ENCODE results near the gene SYT14. TPM values are rescaled to one million over a fixed set of nuclear protein-coding genes. Genes with fewer than 3 reads are reported as not detected.

The SYT14 gene
- polyA plus RNA-seq, 1 donor (not counting 4 experiments of a cell fraction or from before 2014, with no cell fraction given) = 8.3 TPM

- no peaks in the 10 kb centered on the region for H3K27me3 ChIP-seq (ENCODE audit: control insufficient read depth, extremely low read depth, insufficient read depth, low read length)
- H3K9me1 ChIP-seq (ENCODE audit: control insufficient read depth, extremely low read depth, insufficient read depth, low read length) = no peaks in the 10 kb centered on the region
- no peak overlapping the region for H3K4me3 ChIP-seq (ENCODE audit: control insufficient read depth in 2 of 3, extremely low read depth in 1 of 3, insufficient read depth in 2 of 3, low read depth in 1 of 3, low read length in 3 of 3)
- no peak for FAIRE-seq
- H3K4me2 ChIP-seq (ENCODE audit: control insufficient read depth, extremely low read depth, insufficient read depth, low read depth, low read length) = no peak overlapping the region
- no peak for DNase-seq (ENCODE audit: low read depth, low spot score)
- no peaks in the 10 kb centered on the region for H3K79me2 ChIP-seq (ENCODE audit: control insufficient read depth, insufficient read depth, low read length)
- H3K9me3 ChIP-seq (ENCODE audit: control insufficient read depth, low read depth, low read length) = no peaks in the 10 kb centered on the region
- no peaks in the 10 kb centered on the region for H3K4me1 ChIP-seq (ENCODE audit: control insufficient read depth, extremely low read depth, insufficient read depth, low read length)
- no peaks in the 10 kb centered on the region for H3K36me3 ChIP-seq (ENCODE audit: control insufficient read depth in 2 of 2, extremely low read depth in 1 of 2, insufficient read depth in 2 of 2, low read length in 2 of 2)
- no peak for TF ChIP-seq EZH2 (IDR thresholded peaks at IDR 0.05; ENCODE audit: low read length)
- TF ChIP-seq, protein P1, sequence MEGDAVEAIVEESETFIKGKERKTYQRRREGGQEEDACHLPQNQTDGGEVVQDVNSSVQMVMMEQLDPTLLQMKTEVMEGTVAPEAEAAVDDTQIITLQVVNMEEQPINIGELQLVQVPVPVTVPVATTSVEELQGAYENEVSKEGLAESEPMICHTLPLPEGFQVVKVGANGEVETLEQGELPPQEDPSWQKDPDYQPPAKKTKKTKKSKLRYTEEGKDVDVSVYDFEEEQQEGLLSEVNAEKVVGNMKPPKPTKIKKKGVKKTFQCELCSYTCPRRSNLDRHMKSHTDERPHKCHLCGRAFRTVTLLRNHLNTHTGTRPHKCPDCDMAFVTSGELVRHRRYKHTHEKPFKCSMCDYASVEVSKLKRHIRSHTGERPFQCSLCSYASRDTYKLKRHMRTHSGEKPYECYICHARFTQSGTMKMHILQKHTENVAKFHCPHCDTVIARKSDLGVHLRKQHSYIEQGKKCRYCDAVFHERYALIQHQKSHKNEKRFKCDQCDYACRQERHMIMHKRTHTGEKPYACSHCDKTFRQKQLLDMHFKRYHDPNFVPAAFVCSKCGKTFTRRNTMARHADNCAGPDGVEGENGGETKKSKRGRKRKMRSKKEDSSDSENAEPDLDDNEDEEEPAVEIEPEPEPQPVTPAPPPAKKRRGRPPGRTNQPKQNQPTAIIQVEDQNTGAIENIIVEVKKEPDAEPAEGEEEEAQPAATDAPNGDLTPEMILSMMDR (optimal IDR thresholded peaks at IDR 0.05 in 1 of 3, IDR thresholded peaks at IDR 0.05 in 1 of 3, conservative IDR thresholded peaks at IDR 0.05 in 1 of 3; ENCODE audit: extremely low read depth in 1 of 3, insufficient read depth in 2 of 3, low read length in 3 of 3) = no peak
- peak overlapping the region; percentile 36 for H2AFZ ChIP-seq (ENCODE audit: control insufficient read depth, low read length)
- dilution Hi-C loops (cut with MboI; ENCODE audit: extremely low pct_ligation_motif_present, low sequenced_read_pairs) = no loop called here
- H4K20me1 ChIP-seq (ENCODE audit: control insufficient read depth, extremely low read depth, insufficient read depth, low read length) = no peaks in the 10 kb centered on the region
- no peak overlapping the region for H3K27ac ChIP-seq (ENCODE audit: control insufficient read depth, insufficient read depth, low read length)
- no peak overlapping the region for H3K9ac ChIP-seq (ENCODE audit: control insufficient read depth, extremely low read depth, insufficient read depth, low read length)
These were observed 63.7 kb downstream of the SYT14 start for GRCh38 chr1:210001751-210002150.

DNA sequence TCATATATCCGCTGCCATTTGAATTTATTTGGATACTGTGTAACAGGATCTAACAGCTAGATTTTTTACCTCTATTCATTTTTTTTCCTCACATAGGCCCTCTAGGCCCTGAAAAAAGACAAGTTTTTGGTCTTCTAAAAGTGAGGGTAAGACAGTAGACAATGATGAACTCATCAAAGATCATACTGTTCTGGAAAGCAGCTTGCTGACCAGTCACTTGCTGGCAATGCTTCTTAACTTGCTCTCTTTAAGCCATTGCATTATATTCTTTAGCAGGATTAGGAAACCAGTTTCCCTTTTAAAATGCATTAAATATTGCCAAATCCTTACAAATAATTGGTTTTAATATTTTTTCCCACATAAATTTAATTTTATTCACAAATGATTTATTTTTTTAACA, 65.5 kb downstream of the SYT14 start:
- dilution Hi-C loops (cut with MboI; ENCODE audit: extremely low pct_ligation_motif_present, low sequenced_read_pairs) = no loop called here
- no peaks in the 10 kb centered on the region for H3K9me3 ChIP-seq (ENCODE audit: control insufficient read depth, low read depth, low read length)
- H3K4me3 ChIP-seq (ENCODE audit: control insufficient read depth in 2 of 3, extremely low read depth in 1 of 3, insufficient read depth in 2 of 3, low read depth in 1 of 3, low read length in 3 of 3) = no peak overlapping the region

More for the DNA sequence above, 65.5 kb downstream of the SYT14 start:
- no peaks in the 10 kb centered on the region for H3K79me2 ChIP-seq (ENCODE audit: control insufficient read depth, insufficient read depth, low read length)
- H3K27ac ChIP-seq (ENCODE audit: control insufficient read depth, insufficient read depth, low read length) = no peak overlapping the region
- no peak for FAIRE-seq
- no peak overlapping the region for H3K4me2 ChIP-seq (ENCODE audit: control insufficient read depth, extremely low read depth, insufficient read depth, low read depth, low read length)
- H4K20me1 ChIP-seq (ENCODE audit: control insufficient read depth, extremely low read depth, insufficient read depth, low read length) = no peaks in the 10 kb centered on the region
- no peak overlapping the region for H2AFZ ChIP-seq (ENCODE audit: control insufficient read depth, low read length)
- H3K9ac ChIP-seq (ENCODE audit: control insufficient read depth, extremely low read depth, insufficient read depth, low read length) = no peak overlapping the region
- DNase-seq (ENCODE audit: low read depth, low spot score) = no peak
- H3K4me1 ChIP-seq (ENCODE audit: control insufficient read depth, extremely low read depth, insufficient read depth, low read length) = no peaks in the 10 kb centered on the region
- H3K27me3 ChIP-seq (ENCODE audit: control insufficient read depth, extremely low read depth, insufficient read depth, low read length) = no peaks in the 10 kb centered on the region
- no peak for TF ChIP-seq EZH2 (IDR thresholded peaks at IDR 0.05; ENCODE audit: low read length)
- TF ChIP-seq, protein P1 (optimal IDR thresholded peaks at IDR 0.05 in 1 of 3, IDR thresholded peaks at IDR 0.05 in 1 of 3, conservative IDR thresholded peaks at IDR 0.05 in 1 of 3; ENCODE audit: extremely low read depth in 1 of 3, insufficient read depth in 2 of 3, low read length in 3 of 3) = no peak
- no peaks in the 10 kb centered on the region for H3K36me3 ChIP-seq (ENCODE audit: control insufficient read depth in 2 of 2, extremely low read depth in 1 of 2, insufficient read depth in 2 of 2, low read length in 2 of 2)
- no peaks in the 10 kb centered on the region for H3K9me1 ChIP-seq (ENCODE audit: control insufficient read depth, extremely low read depth, insufficient read depth, low read length)
